HepG2 (cell line): ENCODE results near the gene LUZP1. TPM values are rescaled to one million over a fixed set of nuclear protein-coding genes. Genes with fewer than 3 reads are reported as not detected.

ENCODE experiments used
- CHD4 ChIP-seq: fragments of 200-600 bp; sonication (generic); IDR thresholded peaks from 2 replicates; pipeline ENCODE4 v1.7.0; 2017; ENCODE audit warnings: mild to moderate bottlenecking, low read length, borderline replicate concordance
- CREM ChIP-seq, 2 experiments: sonication (generic) in 1 of 2; formaldehyde crosslinking in 1 of 2; IDR thresholded peaks; 2 replicates each; pipeline versions ENCODE4 v1.4.0 to v1.6.1; 2016 to 2020; ENCODE audit warnings: antibody characterized with exemption in 1 of 2, mild to moderate bottlenecking in 1 of 2, missing genetic modification reagents in 1 of 2
- IKZF1 ChIP-seq: fragments of 450-650 bp; IDR thresholded peaks from 2 replicates; pipeline ENCODE4 v1.7.1; 2016
- MIXL1 ChIP-seq: IDR thresholded peaks from 2 replicates; pipeline ENCODE4 v1.6.1; 2016
- NCOA1 ChIP-seq: sonication (generic); formaldehyde crosslinking; IDR thresholded peaks from 2 replicates; pipeline ENCODE4 v1.9.0; 2021; ENCODE audit warnings: missing genetic modification reagents
- NR2C2 ChIP-seq: sonication (generic); formaldehyde crosslinking; IDR thresholded peaks from 2 replicates; pipeline ENCODE4 v1.4.0; 2020; ENCODE audit warnings: missing genetic modification reagents, mild to moderate bottlenecking, moderate library complexity, borderline replicate concordance
- PHF8 ChIP-seq: sonication (generic); formaldehyde crosslinking; IDR thresholded peaks from 2 replicates; pipeline ENCODE4 v1.5.0; 2020; ENCODE audit warnings: missing genetic modification reagents
- RXRB ChIP-seq: IDR thresholded peaks from 2 replicates; pipeline ENCODE4 v1.6.1; 2016; ENCODE audit warnings: borderline replicate concordance, missing genetic modification reagents, missing compliant biosample characterization
- SOX5 ChIP-seq: IDR thresholded peaks from 2 replicates; pipeline ENCODE4 v1.6.1; 2016; ENCODE audit warnings: borderline replicate concordance
- SOX6 ChIP-seq, 2 experiments: fragments of 450-650 bp in 1 of 2; sonication (generic) in 1 of 2; formaldehyde crosslinking in 1 of 2; IDR thresholded peaks; 2 replicates each; pipeline versions ENCODE4 v1.4.0 to v1.6.1; 2017 to 2020; ENCODE audit warnings: antibody characterized with exemption in 1 of 2, mild to moderate bottlenecking in 1 of 2, missing genetic modification reagents in 1 of 2
- SRSF9 ChIP-seq: fragments of 200-400 bp; formaldehyde crosslinking; IDR thresholded peaks from 2 replicates; pipeline ENCODE4 v1.6.1; 2018; ENCODE audit warnings: borderline replicate concordance, mild to moderate bottlenecking, low read depth, low read length; ENCODE audit not compliant: insufficient read depth, poor library complexity, severe bottlenecking
- ZC3H13 ChIP-seq: sonication (generic); formaldehyde crosslinking; IDR thresholded peaks from 2 replicates; pipeline ENCODE4 v1.8.1; 2023; ENCODE audit warnings: mild to moderate bottlenecking, missing genetic modification reagents, moderate library complexity
- ZNF326 ChIP-seq: sonication (generic); formaldehyde crosslinking; IDR thresholded peaks from 2 replicates; pipeline ENCODE4 v1.4.0; 2020; ENCODE audit warnings: missing genetic modification reagents, borderline replicate concordance
- ZNF343 ChIP-seq: sonication (generic); formaldehyde crosslinking; IDR thresholded peaks from 2 replicates; pipeline ENCODE4 v1.4.0; 2020; ENCODE audit warnings: mild to moderate bottlenecking, missing genetic modification reagents
- ZNF451 ChIP-seq: sonication (generic); formaldehyde crosslinking; IDR thresholded peaks from 2 replicates; pipeline ENCODE4 v1.5.0; 2020; ENCODE audit warnings: mild to moderate bottlenecking, missing genetic modification reagents
- ZNF577 ChIP-seq: sonication (generic); formaldehyde crosslinking; IDR thresholded peaks from 2 replicates; pipeline ENCODE4 v1.4.0; 2020; ENCODE audit warnings: mild to moderate bottlenecking, low read depth, missing genetic modification reagents, borderline replicate concordance
- ZNF644 ChIP-seq: IDR thresholded peaks from 2 replicates; pipeline ENCODE4 v1.6.1; 2016; ENCODE audit warnings: low read depth
- ZNF672 ChIP-seq: sonication (generic); formaldehyde crosslinking; IDR thresholded peaks from 2 replicates; pipeline ENCODE4 v1.8.1; 2022; ENCODE audit warnings: missing genetic modification reagents
- ZNF7 ChIP-seq: IDR thresholded peaks from 2 replicates; pipeline ENCODE4 v1.6.1; 2016; ENCODE audit warnings: missing biosample characterization, missing genetic modification reagents
- ZNF788 ChIP-seq: sonication (generic); formaldehyde crosslinking; IDR thresholded peaks from 2 replicates; pipeline ENCODE4 v1.5.0; 2020; ENCODE audit warnings: mild to moderate bottlenecking, missing genetic modification reagents, borderline replicate concordance
- ZSCAN30 ChIP-seq: sonication (generic); formaldehyde crosslinking; IDR thresholded peaks from 2 replicates; pipeline ENCODE4 v1.5.0; 2020; ENCODE audit warnings: mild to moderate bottlenecking, missing genetic modification reagents
- polyA plus RNA-seq, 8 experiments: library from polyadenylated mRNA; depleted of rRNA in 3 of 8; stranded (reverse) in 7 of 8; unstranded in 1 of 8; fragments of >200 nt; fragmentation: Illumina TruSeq in 4 of 8; extraction: Trizol in 4 of 8; gene quantifications; 2 replicates each; pipeline versions ENCODE4 v1.2.1 to v1.2.3, GENCODE V29; 2011 to 2016; ENCODE audit warnings: low read depth in 4 of 8, missing spikeins in 1 of 8, mixed read lengths in 1 of 8; ENCODE audit not compliant: insufficient read depth in 1 of 8
- total RNA-seq, 5 experiments: library from RNA; depleted of rRNA; stranded (reverse); fragments of >200 nt; fragmentation: Illumina TruSeq; extraction: Trizol; gene quantifications; 2 replicates each; pipeline ENCODE4 v1.2.3, GENCODE V29; 2016; ENCODE audit warnings: low read depth in 1 of 5
- TF ChIP-seq, protein P1 (sequence below): sonication (generic); formaldehyde crosslinking; IDR thresholded peaks from 2 replicates; pipeline ENCODE4 v1.9.0; 2021; ENCODE audit warnings: missing genetic modification reagents, borderline replicate concordance
- TF ChIP-seq, protein P2 (sequence below): sonication (generic); formaldehyde crosslinking; IDR thresholded peaks from 2 replicates; pipeline ENCODE4 v1.8.1; 2023; ENCODE audit warnings: missing genetic modification reagents, inconsistent platforms, borderline replicate concordance
- TF ChIP-seq, protein P3 (sequence below): sonication (generic); formaldehyde crosslinking; IDR thresholded peaks from 2 replicates; pipeline ENCODE4 v1.5.0; 2020; ENCODE audit warnings: missing genetic modification reagents
- TF ChIP-seq, protein P4 (sequence below): sonication (generic); formaldehyde crosslinking; IDR thresholded peaks from 2 replicates; pipeline ENCODE4 v1.8.0; 2022; ENCODE audit warnings: mild to moderate bottlenecking, missing genetic modification reagents, borderline replicate concordance

Gene LUZP1
- total and polyA plus RNA-seq, 2 of the 13 experiments (the other 11 are each of a cell fraction or from before 2014, with no cell fraction given), result 6.9 to 12.7 TPM

DNA sequence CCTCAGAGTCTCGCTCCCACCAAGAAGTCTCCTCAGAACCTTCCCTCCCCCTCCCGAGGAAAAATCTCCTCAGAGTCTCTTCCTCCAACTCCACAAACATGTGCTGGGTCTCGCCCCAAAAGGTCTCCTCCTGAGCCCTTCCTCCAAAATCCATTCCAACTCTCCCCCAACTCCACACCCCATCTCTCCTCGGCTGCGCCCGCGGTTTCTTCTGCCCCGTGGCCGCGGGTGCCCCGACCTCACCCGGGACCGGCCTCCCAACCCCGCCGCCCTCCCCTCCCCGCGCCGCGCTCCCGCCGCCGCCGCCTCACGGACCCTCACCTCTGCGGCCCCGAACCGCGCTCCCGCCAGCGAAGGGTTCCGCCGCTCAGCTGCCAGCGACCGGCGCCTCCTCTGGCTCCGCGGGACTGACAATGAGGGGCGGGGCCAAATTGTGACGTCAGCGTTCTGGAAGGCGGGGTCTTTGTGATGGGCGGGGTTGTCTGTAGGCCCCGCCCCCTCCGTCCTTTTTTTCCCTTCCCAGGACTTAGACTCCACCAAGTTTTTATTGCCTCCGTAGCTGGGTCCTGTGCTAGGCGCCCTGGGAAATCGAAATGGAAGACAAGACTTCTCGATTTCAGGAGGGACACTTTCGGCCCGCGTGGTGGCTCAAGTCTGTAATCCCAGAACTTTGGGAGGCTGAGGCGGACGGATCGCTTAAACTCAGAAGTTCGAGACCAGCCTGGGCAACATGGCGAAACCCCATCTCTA lies at the start of gene LUZP1 (continued):
- TF ChIP-seq, protein P1, sequence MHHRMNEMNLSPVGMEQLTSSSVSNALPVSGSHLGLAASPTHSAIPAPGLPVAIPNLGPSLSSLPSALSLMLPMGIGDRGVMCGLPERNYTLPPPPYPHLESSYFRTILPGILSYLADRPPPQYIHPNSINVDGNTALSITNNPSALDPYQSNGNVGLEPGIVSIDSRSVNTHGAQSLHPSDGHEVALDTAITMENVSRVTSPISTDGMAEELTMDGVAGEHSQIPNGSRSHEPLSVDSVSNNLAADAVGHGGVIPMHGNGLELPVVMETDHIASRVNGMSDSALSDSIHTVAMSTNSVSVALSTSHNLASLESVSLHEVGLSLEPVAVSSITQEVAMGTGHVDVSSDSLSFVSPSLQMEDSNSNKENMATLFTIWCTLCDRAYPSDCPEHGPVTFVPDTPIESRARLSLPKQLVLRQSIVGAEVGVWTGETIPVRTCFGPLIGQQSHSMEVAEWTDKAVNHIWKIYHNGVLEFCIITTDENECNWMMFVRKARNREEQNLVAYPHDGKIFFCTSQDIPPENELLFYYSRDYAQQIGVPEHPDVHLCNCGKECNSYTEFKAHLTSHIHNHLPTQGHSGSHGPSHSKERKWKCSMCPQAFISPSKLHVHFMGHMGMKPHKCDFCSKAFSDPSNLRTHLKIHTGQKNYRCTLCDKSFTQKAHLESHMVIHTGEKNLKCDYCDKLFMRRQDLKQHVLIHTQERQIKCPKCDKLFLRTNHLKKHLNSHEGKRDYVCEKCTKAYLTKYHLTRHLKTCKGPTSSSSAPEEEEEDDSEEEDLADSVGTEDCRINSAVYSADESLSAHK, result no peak
- no peak for TF ChIP-seq ZNF451 (CRISPR knock-in tag)
- TF ChIP-seq SOX5 (CRISPR knock-in tag), result peak; percentile 56; the same call in 1 of the 2 replicates
- TF ChIP-seq ZC3H13 (CRISPR knock-in tag), result 0 out of 2 replicates have a peak, but pooled peaks have one; percentile 63
- no peak for TF ChIP-seq NCOA1 (CRISPR knock-in tag)
- TF ChIP-seq CHD4, result no peak
- TF ChIP-seq ZNF326 (CRISPR knock-in tag), result no peak
- TF ChIP-seq, protein P2, sequence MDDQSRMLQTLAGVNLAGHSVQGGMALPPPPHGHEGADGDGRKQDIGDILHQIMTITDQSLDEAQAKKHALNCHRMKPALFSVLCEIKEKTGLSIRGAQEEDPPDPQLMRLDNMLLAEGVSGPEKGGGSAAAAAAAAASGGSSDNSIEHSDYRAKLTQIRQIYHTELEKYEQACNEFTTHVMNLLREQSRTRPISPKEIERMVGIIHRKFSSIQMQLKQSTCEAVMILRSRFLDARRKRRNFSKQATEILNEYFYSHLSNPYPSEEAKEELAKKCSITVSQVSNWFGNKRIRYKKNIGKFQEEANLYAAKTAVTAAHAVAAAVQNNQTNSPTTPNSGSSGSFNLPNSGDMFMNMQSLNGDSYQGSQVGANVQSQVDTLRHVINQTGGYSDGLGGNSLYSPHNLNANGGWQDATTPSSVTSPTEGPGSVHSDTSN (CRISPR knock-in tag), result no peak
- TF ChIP-seq ZNF672 (CRISPR knock-in tag), result no peak
- TF ChIP-seq RXRB (CRISPR knock-in tag), result no peak
- no peak for TF ChIP-seq ZNF7 (CRISPR knock-in tag)
- TF ChIP-seq IKZF1, result no peak
- peak; percentile 69; the same call in 1 of the 2 replicates for TF ChIP-seq ZNF788 (CRISPR knock-in tag)
- TF ChIP-seq SOX6 (IDR thresholded peaks at IDR 0.05), result no peak
- TF ChIP-seq SOX6 (CRISPR knock-in tag; IDR thresholded peaks at IDR 0.05), result peak; percentile 47
- TF ChIP-seq CREM (IDR thresholded peaks at IDR 0.05), result peak; percentile 76
- TF ChIP-seq CREM (CRISPR knock-in tag; IDR thresholded peaks at IDR 0.05), result no peak
- TF ChIP-seq SRSF9, result no peak
- TF ChIP-seq, protein P3, sequence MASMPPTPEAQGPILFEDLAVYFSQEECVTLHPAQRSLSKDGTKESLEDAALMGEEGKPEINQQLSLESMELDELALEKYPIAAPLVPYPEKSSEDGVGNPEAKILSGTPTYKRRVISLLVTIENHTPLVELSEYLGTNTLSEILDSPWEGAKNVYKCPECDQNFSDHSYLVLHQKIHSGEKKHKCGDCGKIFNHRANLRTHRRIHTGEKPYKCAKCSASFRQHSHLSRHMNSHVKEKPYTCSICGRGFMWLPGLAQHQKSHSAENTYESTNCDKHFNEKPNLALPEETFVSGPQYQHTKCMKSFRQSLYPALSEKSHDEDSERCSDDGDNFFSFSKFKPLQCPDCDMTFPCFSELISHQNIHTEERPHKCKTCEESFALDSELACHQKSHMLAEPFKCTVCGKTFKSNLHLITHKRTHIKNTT, result no peak
- TF ChIP-seq, protein P4, sequence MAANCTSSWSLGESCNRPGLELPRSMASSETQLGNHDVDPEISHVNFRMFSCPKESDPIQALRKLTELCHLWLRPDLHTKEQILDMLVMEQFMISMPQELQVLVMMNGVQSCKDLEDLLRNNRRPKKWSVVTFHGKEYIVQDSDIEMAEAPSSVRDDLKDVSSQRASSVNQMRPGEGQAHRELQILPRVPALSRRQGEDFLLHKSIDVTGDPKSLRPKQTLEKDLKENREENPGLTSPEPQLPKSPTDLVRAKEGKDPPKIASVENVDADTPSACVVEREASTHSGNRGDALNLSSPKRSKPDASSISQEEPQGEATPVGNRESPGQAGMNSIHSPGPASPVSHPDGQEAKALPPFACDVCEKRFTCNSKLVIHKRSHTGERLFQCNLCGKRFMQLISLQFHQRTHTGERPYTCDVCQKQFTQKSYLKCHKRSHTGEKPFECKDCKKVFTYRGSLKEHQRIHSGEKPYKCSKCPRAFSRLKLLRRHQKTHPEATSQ, result no peak
- no peak for TF ChIP-seq MIXL1 (CRISPR knock-in tag)
- TF ChIP-seq ZSCAN30 (CRISPR knock-in tag), result no peak
- TF ChIP-seq ZNF343 (CRISPR knock-in tag), result 0 out of 2 replicates have a peak, but pooled peaks have one; percentile 62
- TF ChIP-seq PHF8 (CRISPR knock-in tag), result peak; percentile 63
- no peak for TF ChIP-seq NR2C2
- no peak for TF ChIP-seq ZNF577 (CRISPR knock-in tag)
- TF ChIP-seq ZNF644 (CRISPR knock-in tag), result no peak
